Measurements from ENCODE around the gene KATNB1.

DNA sequence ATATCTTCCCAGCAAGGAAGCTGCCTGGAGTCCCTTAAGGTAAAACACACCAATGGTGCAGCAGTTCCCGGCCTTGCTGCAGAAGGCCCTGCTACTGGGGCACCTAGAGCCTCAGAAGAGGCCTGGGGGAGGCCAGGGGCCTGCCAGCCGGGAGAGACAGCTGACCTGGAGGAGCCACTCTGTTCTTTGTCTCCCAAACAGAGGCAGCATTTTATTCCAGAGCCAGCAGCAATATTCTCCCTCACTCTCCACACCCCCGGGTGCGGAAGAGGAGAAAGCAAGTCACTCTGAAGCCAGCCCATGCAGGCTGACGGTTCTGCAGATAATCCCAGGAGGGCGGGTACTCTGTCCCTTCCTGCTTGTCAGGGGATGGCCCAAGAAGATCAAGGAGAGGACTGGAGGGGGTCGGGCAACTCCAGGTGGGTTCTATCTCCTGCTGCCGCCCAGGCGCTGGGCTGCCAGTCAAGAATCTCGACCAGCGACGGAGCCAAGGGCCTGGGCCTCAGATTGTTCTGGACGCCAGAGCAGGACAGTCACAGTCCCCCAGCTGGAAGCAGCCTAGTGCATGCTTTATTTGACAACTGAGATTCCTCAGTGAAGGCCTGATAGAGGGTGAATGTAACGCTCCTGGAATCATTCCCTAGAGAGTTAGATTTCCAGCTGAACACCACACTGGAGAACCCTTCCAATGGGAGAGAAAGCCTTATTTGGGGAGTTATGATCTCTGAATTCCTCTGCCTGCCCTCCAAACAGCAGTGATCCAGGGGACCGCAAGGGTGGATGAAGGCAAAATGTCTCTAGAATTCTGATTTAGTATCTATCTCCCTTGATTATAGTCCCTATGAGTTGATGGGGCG is 67.8 kb downstream of the KATNB1 start:
- TF ChIP-seq JUNB (IDR thresholded peaks at IDR 0.05): no peak
- TF ChIP-seq, protein P1, sequence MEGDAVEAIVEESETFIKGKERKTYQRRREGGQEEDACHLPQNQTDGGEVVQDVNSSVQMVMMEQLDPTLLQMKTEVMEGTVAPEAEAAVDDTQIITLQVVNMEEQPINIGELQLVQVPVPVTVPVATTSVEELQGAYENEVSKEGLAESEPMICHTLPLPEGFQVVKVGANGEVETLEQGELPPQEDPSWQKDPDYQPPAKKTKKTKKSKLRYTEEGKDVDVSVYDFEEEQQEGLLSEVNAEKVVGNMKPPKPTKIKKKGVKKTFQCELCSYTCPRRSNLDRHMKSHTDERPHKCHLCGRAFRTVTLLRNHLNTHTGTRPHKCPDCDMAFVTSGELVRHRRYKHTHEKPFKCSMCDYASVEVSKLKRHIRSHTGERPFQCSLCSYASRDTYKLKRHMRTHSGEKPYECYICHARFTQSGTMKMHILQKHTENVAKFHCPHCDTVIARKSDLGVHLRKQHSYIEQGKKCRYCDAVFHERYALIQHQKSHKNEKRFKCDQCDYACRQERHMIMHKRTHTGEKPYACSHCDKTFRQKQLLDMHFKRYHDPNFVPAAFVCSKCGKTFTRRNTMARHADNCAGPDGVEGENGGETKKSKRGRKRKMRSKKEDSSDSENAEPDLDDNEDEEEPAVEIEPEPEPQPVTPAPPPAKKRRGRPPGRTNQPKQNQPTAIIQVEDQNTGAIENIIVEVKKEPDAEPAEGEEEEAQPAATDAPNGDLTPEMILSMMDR (IDR thresholded peaks at IDR 0.05): no peak
- no peak for TF ChIP-seq ZNF302 (CRISPR knock-in tag; IDR thresholded peaks at IDR 0.05)
- TF ChIP-seq RCOR1 (IDR thresholded peaks at IDR 0.05; ENCODE audit: low read depth, low read length): no peak
- no peak for TF ChIP-seq RAD21 (conservative IDR thresholded peaks at IDR 0.05 in 1 of 2, IDR thresholded peaks at IDR 0.05 in 1 of 2)
- no peak for TF ChIP-seq POLR2A (IDR thresholded peaks at IDR 0.05; ENCODE audit: low read length)
- TF ChIP-seq USF2 (IDR thresholded peaks at IDR 0.05): no peak
- no peak for TF ChIP-seq ESRRA (IDR thresholded peaks at IDR 0.05; ENCODE audit: borderline replicate concordance, low read length)

All from A549 (cell line).